ENCODE measurements around the gene SFTPB. TPM values are rescaled to one million over a fixed set of nuclear protein-coding genes. Genes with fewer than 3 reads are reported as not detected.

SFTPB gene
- total RNA-seq = not detected in 2 replicates

DNA sequence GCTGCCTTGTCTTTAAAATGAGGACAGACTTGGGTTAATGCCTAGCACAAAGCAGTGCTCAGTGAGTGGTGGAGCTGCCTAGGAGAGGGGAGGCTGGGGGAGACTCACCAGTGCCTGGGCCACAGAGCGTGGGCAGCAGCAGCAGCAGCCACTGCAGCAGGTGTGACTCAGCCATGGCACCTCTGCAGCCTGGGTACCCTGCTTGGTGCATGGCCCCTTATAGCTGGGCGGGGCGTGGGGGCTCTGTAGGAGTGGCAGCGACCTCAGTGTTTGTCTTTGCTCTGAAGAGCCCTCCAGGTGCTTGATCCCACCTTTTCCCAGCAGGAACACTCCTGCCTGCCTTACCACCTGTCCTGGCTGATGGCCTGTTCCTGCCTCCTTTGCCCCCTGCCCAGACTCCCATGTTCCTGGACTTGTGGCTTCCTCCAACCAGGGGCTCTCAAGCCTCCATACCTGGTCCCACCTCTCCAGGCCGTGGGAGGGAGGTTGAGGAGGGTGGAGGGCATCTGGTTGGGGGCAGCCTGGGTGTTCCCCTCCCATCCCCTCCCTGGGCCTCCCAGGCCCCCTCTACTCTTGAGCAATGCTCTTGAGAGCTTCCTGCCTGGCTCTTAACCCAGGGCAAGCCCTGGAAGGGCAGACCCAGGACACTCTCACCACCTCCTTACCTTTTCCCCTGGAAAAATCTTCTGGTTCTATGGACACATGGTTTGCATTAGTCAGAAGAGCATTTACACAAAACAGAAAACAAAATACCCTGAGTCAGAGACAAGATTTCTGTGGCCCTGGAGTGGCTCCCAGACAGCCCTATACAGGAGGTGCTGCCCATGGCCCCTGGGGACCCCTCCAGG lies at the start of gene SFTPB:
TSS of gene SFTPB (minus strand) at position 191 of the 848 bp plus-strand sequence. CDS start at position 175, 16 bp downstream.

DNA sequence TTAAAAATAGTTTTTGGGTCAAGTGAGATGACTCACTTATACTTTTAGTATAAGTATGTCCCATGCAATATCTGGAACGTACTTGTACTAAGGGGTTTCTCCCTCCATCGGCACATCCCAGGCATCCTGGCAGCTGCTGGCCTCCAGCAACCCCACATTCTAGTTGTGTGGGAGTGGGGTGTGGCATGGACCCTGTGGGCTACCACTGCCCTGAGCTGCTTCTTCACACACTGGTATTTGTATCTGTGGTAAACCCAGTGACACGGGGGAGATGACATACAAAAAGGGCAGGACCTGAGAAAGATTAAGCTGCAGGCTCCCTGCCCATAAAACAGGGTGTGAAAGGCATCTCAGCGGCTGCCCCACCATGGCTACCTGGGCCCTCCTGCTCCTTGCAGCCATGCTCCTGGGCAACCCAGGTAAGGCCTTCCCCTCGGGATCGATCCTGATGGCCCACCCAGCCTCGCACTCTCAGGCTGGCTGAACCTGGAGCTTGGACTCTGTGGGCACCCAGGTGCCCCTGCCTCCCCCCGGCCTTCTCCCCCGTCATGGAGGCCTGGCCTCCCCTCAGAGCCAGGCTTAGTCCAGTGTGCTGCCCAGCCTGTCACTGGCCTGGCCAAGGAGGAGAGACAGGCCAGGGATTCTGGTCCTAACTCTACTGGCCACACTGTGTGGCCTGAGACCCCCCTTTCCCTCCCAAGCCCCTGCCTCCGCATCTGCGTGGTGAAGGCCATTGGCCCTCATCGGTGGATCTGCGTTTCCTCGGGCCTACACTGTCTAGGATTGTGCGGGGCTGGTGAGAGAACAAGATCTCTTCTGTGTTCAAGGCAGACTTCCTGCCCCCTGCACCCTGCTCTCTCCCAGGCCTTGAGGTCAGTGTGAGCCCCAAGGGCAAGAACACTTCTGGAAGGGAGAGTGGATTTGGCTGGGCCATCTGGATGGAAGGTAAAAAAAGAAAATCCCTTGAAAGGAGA lies 26.3 kb upstream of the SFTPB start, which contains the start of gene GNLY:
TSS of gene GNLY (plus strand) at position 307 of the 974 bp plus-strand sequence. CDS start at position 368, 61 bp downstream.

DNA sequence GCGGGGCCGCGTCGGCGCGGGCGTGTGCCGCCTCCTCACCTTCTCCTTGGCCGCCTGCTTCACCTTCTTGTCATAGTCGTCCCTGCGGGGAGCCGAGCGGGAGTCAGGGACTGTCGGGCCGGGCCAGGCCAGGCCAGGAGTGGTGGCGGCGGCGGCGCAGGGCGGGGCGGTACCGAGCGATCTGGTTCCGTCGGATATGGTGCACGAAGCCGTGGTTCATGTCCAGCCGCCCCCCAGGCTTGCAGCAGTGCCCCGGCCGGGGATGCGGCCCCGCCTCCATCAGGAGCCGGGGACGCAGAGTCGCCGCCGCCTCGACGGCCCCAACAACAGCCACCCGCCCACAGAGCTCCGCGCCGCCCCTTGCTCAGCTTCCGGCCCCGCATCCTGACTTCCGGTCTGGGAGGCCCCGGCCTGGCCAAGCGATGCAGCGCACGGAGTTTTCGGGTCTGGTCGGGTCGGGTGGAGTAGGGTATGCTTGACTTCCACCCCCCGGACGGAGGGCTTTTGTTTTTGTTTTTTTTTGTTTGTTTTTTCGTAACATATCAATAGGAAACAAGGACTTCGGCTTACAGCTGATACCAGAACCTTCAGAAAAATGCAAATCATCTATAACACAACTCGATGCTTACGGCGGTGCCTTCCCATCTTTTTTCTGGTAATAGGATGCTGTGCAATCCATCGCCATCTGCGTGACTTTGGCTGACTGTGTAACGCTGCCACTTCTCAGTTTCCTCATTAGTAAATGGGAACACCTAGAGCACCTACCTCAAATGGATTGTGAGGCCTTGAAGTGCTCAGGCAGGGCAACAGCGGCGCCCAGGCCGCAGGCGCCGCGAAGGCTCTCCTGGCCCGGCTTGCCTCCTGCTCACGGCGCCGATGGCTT lies 56.1 kb downstream of the SFTPB start, which contains the start of gene C2orf68:
TSS of gene C2orf68 (minus strand) at position 362 of the 883 bp plus-strand sequence. CDS start at position 280, 82 bp downstream.

Other genes with a start within 250 kb of the SFTPB start
- not detected in 2 replicates for gene SH2D6, start 249.5 kb downstream of the SFTPB start, total RNA-seq
- gene MAT2A, start 129.0 kb downstream of the SFTPB start, total RNA-seq = 38.9 and 103 TPM in 2 replicates
- gene GGCX, start 106.7 kb downstream of the SFTPB start, total RNA-seq = 67.3 and 74.7 TPM in 2 replicates
- gene VAMP8, start 90.6 kb downstream of the SFTPB start, total RNA-seq = 2.5 and 6.7 TPM in 2 replicates
- gene VAMP5, start 83.8 kb downstream of the SFTPB start, total RNA-seq = 35.8 and 68.6 TPM in 2 replicates
- gene RNF181, start 72.5 kb downstream of the SFTPB start, total RNA-seq = 230 and 232 TPM in 2 replicates
- 7.5 and 8.5 TPM in 2 replicates for gene TMEM150A, start 65.5 kb downstream of the SFTPB start, total RNA-seq
- 11.3 and 14.6 TPM in 2 replicates for gene C2orf68, start 56.1 kb downstream of the SFTPB start, total RNA-seq
- 29.3 and 49.1 TPM in 2 replicates for gene USP39, start 52.0 kb downstream of the SFTPB start, total RNA-seq
- gene GNLY, start 26.2 kb upstream of the SFTPB start, total RNA-seq = not detected in 2 replicates
- gene ATOH8, start 85.8 kb upstream of the SFTPB start, total RNA-seq = 28.2 and 28.6 TPM in 2 replicates
- 9.4 and 19.4 TPM in 2 replicates for gene ST3GAL5, start 220.8 kb upstream of the SFTPB start, total RNA-seq